B cell (primary cell): ENCODE data around the gene PARD3. TPM values are rescaled to one million over a fixed set of nuclear protein-coding genes. Genes with fewer than 3 reads are reported as not detected.

Experiments
- ATAC-seq: fragments of 200-7000 bp; cut with Tn5 transposase; one replicate; pipeline ENCODE4 v1.10.0; 2021; ENCODE audit warnings: low read depth, mild to moderate bottlenecking, moderate number of reproducible peaks, moderate library complexity
- CTCF ChIA-PET: fragments of 350-600 bp; sonication (Branson Sonifier 250); formaldehyde crosslinking; loops from one replicate; lab custom pipeline; 2021; ENCODE audit warnings: antibody characterized with exemption, inconsistent platforms; lab: Charles Lee
- POLR2A ChIA-PET: fragments of 350-600 bp; sonication (Branson Sonifier 250); formaldehyde crosslinking; loops from one replicate; lab custom pipeline; 2021; ENCODE audit warnings: antibody characterized with exemption; lab: Charles Lee
- DNase-seq: peaks from one replicate; pipeline ENCODE4 v3.0.0; 2013
- H2AFZ ChIP-seq: 2 replicates; pipeline ENCODE4 v1.6.1; 2012; ENCODE audit warnings: mild to moderate bottlenecking, low read depth, low read length; ENCODE audit not compliant: insufficient read depth, poor library complexity, severe bottlenecking
- H3K27ac ChIP-seq, 2 donors: 1 replicate in 1 of 2; 2 replicates in 1 of 2; pipeline ENCODE4 v1.5.1; 2012 to 2013; ENCODE audit warnings: low read length in 2 of 2, mild to moderate bottlenecking in 2 of 2, moderate library complexity in 1 of 2
- H3K27me3 ChIP-seq, 4 experiments: fragments of 200-600 bp in 1 of 4; sonication (generic) in 1 of 4; replicated peaks in 1 of 4; 1 replicate in 2 of 4; 2 replicates in 2 of 4; pipeline versions ENCODE4 v1.6.1 to v1.7.0; 2013 to 2016; ENCODE audit warnings: low read length in 3 of 4, mild to moderate bottlenecking in 2 of 4, mixed read lengths in 1 of 4, moderate library complexity in 1 of 4; ENCODE audit not compliant: insufficient read depth in 4 of 4, control insufficient read depth in 3 of 4; ENCODE audit errors: control extremely low read depth in 1 of 4
- H3K36me3 ChIP-seq, 2 experiments: replicated peaks in 1 of 2; 1 replicate in 1 of 2; 2 replicates in 1 of 2; pipeline versions ENCODE4 v1.6.1 to v1.7.1; 2013; ENCODE audit warnings: low read length in 1 of 2; ENCODE audit not compliant: insufficient read depth in 2 of 2, control insufficient read depth in 1 of 2; ENCODE audit errors: control extremely low read depth in 1 of 2, extremely low read depth in 1 of 2
- H3K4me1 ChIP-seq, 2 donors: fragments of 200-600 bp in 1 of 2; sonication (generic) in 1 of 2; 1 replicate in 1 of 2; 2 replicates in 1 of 2; pipeline versions ENCODE4 v1.5.1 to v1.6.1; 2013 to 2017; ENCODE audit warnings: low read length in 2 of 2; ENCODE audit not compliant: control insufficient read depth in 2 of 2, insufficient read depth in 2 of 2
- H3K4me2 ChIP-seq: replicated peaks from 2 replicates; pipeline ENCODE3; 2012; ENCODE audit warnings: mild to moderate bottlenecking, low read depth, low read length; ENCODE audit not compliant: poor library complexity, severe bottlenecking
- H3K4me3 ChIP-seq, 5 experiments: fragments of 200-600 bp in 1 of 5; sonication (generic) in 1 of 5; 1 replicate in 3 of 5; 2 replicates in 2 of 5; pipeline versions ENCODE4 v1.5.1 to v1.7.0; 2011 to 2016; ENCODE audit warnings: low read length in 4 of 5, mild to moderate bottlenecking in 4 of 5, low read depth in 2 of 5, control low read depth in 1 of 5, moderate library complexity in 1 of 5; ENCODE audit not compliant: insufficient read depth in 1 of 5; ENCODE audit errors: control extremely low read depth in 1 of 5, extremely low read depth in 1 of 5
- H3K79me2 ChIP-seq: fragments of 200-600 bp; sonication (generic); one replicate; pipeline ENCODE4 v1.6.0; 2016; ENCODE audit warnings: low read length; ENCODE audit not compliant: control insufficient read depth, insufficient read depth
- H3K9ac ChIP-seq: fragments of 200-600 bp; sonication (generic); 2 replicates; pipeline ENCODE4 v1.6.1; 2017; ENCODE audit warnings: mild to moderate bottlenecking, low read length, moderate library complexity
- H3K9me3 ChIP-seq, 3 donors: one replicate each; pipeline versions ENCODE4 v1.6.1 to v1.7.1; 2013; ENCODE audit warnings: low read length in 2 of 3; ENCODE audit not compliant: control insufficient read depth in 2 of 3, insufficient read depth in 1 of 3; ENCODE audit errors: control extremely low read depth in 1 of 3
- H4K20me1 ChIP-seq: 2 replicates; pipeline ENCODE4 v1.6.0; 2012; ENCODE audit warnings: mild to moderate bottlenecking, low read length; ENCODE audit not compliant: insufficient read depth, control insufficient read depth, poor library complexity, severe bottlenecking
- H3K27ac Mint-ChIP-seq: one replicate; pipeline ENCODE4 v1.8.0; 2021; ENCODE audit warnings: mixed read lengths
- H3K27me3 Mint-ChIP-seq: one replicate; pipeline ENCODE4 v1.8.0; 2021; ENCODE audit warnings: mixed read lengths
- H3K4me1 Mint-ChIP-seq: one replicate; pipeline ENCODE4 v1.8.0; 2021; ENCODE audit warnings: mixed read lengths
- H3K4me3 Mint-ChIP-seq: one replicate; pipeline ENCODE4 v1.8.0; 2021; ENCODE audit warnings: mixed read lengths
- H3K9me3 Mint-ChIP-seq: one replicate; pipeline ENCODE4 v1.8.0; 2022; ENCODE audit warnings: mixed read lengths; ENCODE audit not compliant: insufficient read depth
- CTCF ChIP-seq: fragments of 200-600 bp; IDR thresholded peaks from one replicate; pipeline ENCODE4 v1.8.0; 2022; ENCODE audit warnings: antibody characterized with exemption, mild to moderate bottlenecking
- EZH2 ChIP-seq: IDR thresholded peaks from 2 replicates; pipeline ENCODE4 v1.6.1; 2012; ENCODE audit warnings: borderline replicate concordance, low read depth, mild to moderate bottlenecking, moderate library complexity, low read length; ENCODE audit not compliant: insufficient read depth, poor library complexity, severe bottlenecking
- WGBS: methylation state at CpG from one replicate; pipeline ENCODE4 v1.1.5; 2013; ENCODE audit warnings: missing lambda C conversion rate; ENCODE audit not compliant: insufficient coverage; 5-methylcytosine and 5-hydroxymethylcytosine counted together
- intact Hi-C: fragments of 100-400 bp; cut with micrococcal nuclease; formaldehyde crosslinking; loops from one replicate; pipeline ENCODE4 v1.10.0; 2022
- polyA plus RNA-seq: library from polyadenylated mRNA; depleted of rRNA; stranded (reverse); fragments of >200 nt; gene quantifications from 2 replicates; pipeline ENCODE4 v1.2.3, GENCODE V29; 2012
- total RNA-seq, 2 donors: library from RNA; stranded (reverse); fragments of 120-200 nt in 1 of 2; gene quantifications; 1 replicate in 1 of 2; 2 replicates in 1 of 2; pipeline versions ENCODE4 v1.2.3 to v1.2.4, GENCODE V29; 2013 to 2022

Gene PARD3
- total and polyA plus RNA-seq, 2 donors (not counting 1 experiment from before 2014, with no cell fraction given) = not detected

GRCh38 chr10:34438741-34439140 lies 376.4 kb downstream of the PARD3 start:
- H3K27ac Mint-ChIP-seq = no peak overlapping the region
- Histone ChIP-seq H3K4me1 (no peaks in the 10 kb centered on the region), H3K36me3 (no peaks in the 10 kb centered on the region), H4K20me1 (no peaks in the 10 kb centered on the region), H3K79me2 (no peaks in the 10 kb centered on the region), H3K4me3 (no peak overlapping the region), H3K27ac (no peak overlapping the region), H3K4me2 (no peak overlapping the region), H2AFZ (no peak overlapping the region), H3K27me3 (no peaks in the 10 kb centered on the region), H3K9ac (no peak overlapping the region), H3K9me3 (no peaks in the 10 kb centered on the region)
- no peak for TF ChIP-seq CTCF
- no peak for TF ChIP-seq EZH2
- H3K27me3 Mint-ChIP-seq = no peaks in the 10 kb centered on the region
- ChIA-PET CTCF (no interaction called here), POLR2A (no interaction called here)
- ATAC-seq = no peak
- H3K4me1 Mint-ChIP-seq = no peaks in the 10 kb centered on the region
- intact Hi-C loops = no loop called here
- no peak overlapping the region for H3K4me3 Mint-ChIP-seq
- DNase-seq = no peak
- 84% methylated on average over 3 of the region's 4 CpGs for WGBS
- no peaks in the 10 kb centered on the region for H3K9me3 Mint-ChIP-seq

DNA sequence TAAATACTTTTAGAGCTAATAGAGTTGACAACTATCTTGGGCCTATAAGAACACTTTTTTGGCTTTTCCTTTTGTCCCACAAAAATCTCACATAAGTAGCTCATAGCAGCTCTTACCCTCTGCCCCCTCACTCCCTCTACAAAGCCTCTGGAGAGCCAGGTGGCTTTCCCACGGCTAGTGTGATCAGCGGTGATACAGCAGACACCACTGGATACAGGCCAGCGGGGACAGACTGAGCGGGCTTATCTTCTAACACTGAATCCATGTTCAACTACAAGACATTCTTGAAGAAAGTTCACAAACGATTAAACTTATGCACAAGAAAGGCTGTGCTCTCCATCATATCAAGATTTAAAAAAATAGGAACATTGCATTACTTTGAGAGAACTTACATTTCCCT lies 377.2 kb downstream of the PARD3 start:
- no peaks in the 10 kb centered on the region for H3K4me1 Mint-ChIP-seq
- H3K27me3 ChIP-seq = no peaks in the 10 kb centered on the region
- ATAC-seq (no peak), DNase-seq (no peak)
- H4K20me1 ChIP-seq = no peaks in the 10 kb centered on the region
- H3K4me3 Mint-ChIP-seq = no peak overlapping the region
- no peaks in the 10 kb centered on the region for H3K27me3 Mint-ChIP-seq
- H3K9me3 ChIP-seq = no peaks in the 10 kb centered on the region
- H2AFZ ChIP-seq = no peak overlapping the region
- H3K4me2 ChIP-seq = no peak overlapping the region
- no peak overlapping the region for H3K27ac Mint-ChIP-seq
- TF ChIP-seq EZH2 = no peak
- TF ChIP-seq CTCF = no peak
- no peaks in the 10 kb centered on the region for H3K4me1 ChIP-seq
- no peak overlapping the region for H3K27ac ChIP-seq
- ChIA-PET POLR2A (no interaction called here), CTCF (no interaction called here)
- no peak overlapping the region for H3K9ac ChIP-seq
- H3K79me2 ChIP-seq = no peaks in the 10 kb centered on the region
- H3K36me3 ChIP-seq = no peaks in the 10 kb centered on the region
- intact Hi-C loops = no loop called here
- H3K9me3 Mint-ChIP-seq = no peaks in the 10 kb centered on the region
- 85% methylated on average over 4 of the region's 5 CpGs for WGBS
- no peak overlapping the region for H3K4me3 ChIP-seq
